ENCODE measurements around the gene DLL4. TPM values are rescaled to one million over a fixed set of nuclear protein-coding genes. Genes with fewer than 3 reads are reported as not detected.

DLL4 gene
- total and polyA plus RNA-seq, 10 of the 15 experiments (the other 5 are each of a cell fraction or from before 2014, with no cell fraction given) = 0.04 to 0.16 (median 0.09) TPM; not detected in 6

GRCh38 chr15:40941528-40942336 is 12.6 kb downstream of the DLL4 start (continued):
- TF ChIP-seq ZBTB40 (IDR thresholded peaks at IDR 0.05; ENCODE audit: borderline replicate concordance) = no peak
- TF ChIP-seq ZZZ3 (IDR thresholded peaks at IDR 0.05; ENCODE audit: control insufficient read depth, insufficient read length, low read depth) = no peak
- TF ChIP-seq POLR2AphosphoS5 (IDR thresholded peaks at IDR 0.05; ENCODE audit: low read length) = 0 out of 2 replicates have a peak, but pooled peaks have one; percentile 1
- TF ChIP-seq BACH1 (IDR thresholded peaks at IDR 0.05; ENCODE audit: borderline replicate concordance) = peak; percentile 55; the same call in 1 of the 2 replicates
- no peak for TF ChIP-seq FOS (IDR thresholded peaks at IDR 0.05; ENCODE audit: borderline replicate concordance, extremely low read depth, insufficient read length)
- TF ChIP-seq ZNF24 (IDR thresholded peaks at IDR 0.05) = no peak
- TF ChIP-seq GATAD2B (conservative IDR thresholded peaks at IDR 0.05; ENCODE audit: low read depth) = peak; percentile 87
- TF ChIP-seq SMAD5 (IDR thresholded peaks at IDR 0.05; ENCODE audit: low read depth) = no peak
- no peak for TF ChIP-seq WRNIP1 (IDR thresholded peaks at IDR 0.05; ENCODE audit: borderline replicate concordance, low read depth, low read length)
- TF ChIP-seq ZNF687 (IDR thresholded peaks at IDR 0.05) = no peak; the same call in none of the 2 replicates
- no peak for TF ChIP-seq YBX1 (IDR thresholded peaks at IDR 0.05)
- TF ChIP-seq ZNF207 (IDR thresholded peaks at IDR 0.05; ENCODE audit: borderline replicate concordance) = no peak
- peak; percentile 98 for TF ChIP-seq IKZF1 (conservative IDR thresholded peaks at IDR 0.05)
- no peak for TF ChIP-seq CREB1 (IDR thresholded peaks at IDR 0.05; ENCODE audit: low read depth)
- no peak for TF ChIP-seq HDAC2 (IDR thresholded peaks at IDR 0.05)
- TF ChIP-seq PAX8 (IDR thresholded peaks at IDR 0.05) = no peak
- TF ChIP-seq JUNB (IDR thresholded peaks at IDR 0.05) = no peak
- no peak for TF ChIP-seq HDAC6 (IDR thresholded peaks at IDR 0.05; ENCODE audit: unreplicated experiment)
- no peak for TF ChIP-seq PKNOX1 (IDR thresholded peaks at IDR 0.05)
- no peak for TF ChIP-seq ATF3 (IDR thresholded peaks at IDR 0.05; ENCODE audit: borderline replicate concordance, extremely low read depth, low read depth, low read length)

All from GM12878 (cell line).